GM21723 (cell line): ENCODE results near the gene OR6K6.

ENCODE experiments used
- ATAC-seq: cut with Tn5 transposase; IDR thresholded peaks from one replicate; pipeline ENCODE4 v1.9.1; 2021; ENCODE audit warnings: mild to moderate bottlenecking, moderate library complexity; ENCODE audit not compliant: unreplicated experiment

OR6K6 gene

GRCh38 chr1:158754420-158754819 lies at the start of gene OR6K6:
Gene OR6K6 (plus strand): TSS chr1:158754720. CDS start chr1:158754888, 168 bp downstream.
- no peak for ATAC-seq

- no peak for ATAC-seq
Measured at GRCh38 chr1:158706096-158706495, 48.4 kb upstream of the OR6K6 start.

GRCh38 chr1:158711098-158711497 lies 43.4 kb upstream of the OR6K6 start:
- ATAC-seq: no peak

- no peak for ATAC-seq
Measured at GRCh38 chr1:158714754-158715153, 39.8 kb upstream of the OR6K6 start.

- no peak for ATAC-seq
Measured at GRCh38 chr1:158716335-158716734, 38.2 kb upstream of the OR6K6 start.

GRCh38 chr1:158717344-158717743 lies 37.2 kb upstream of the OR6K6 start:
- no peak for ATAC-seq

- ATAC-seq: no peak
Measured at GRCh38 chr1:158719664-158720063, 34.9 kb upstream of the OR6K6 start.

GRCh38 chr1:158720620-158721019 lies 33.9 kb upstream of the OR6K6 start, which contains the start of gene OR6K3:
Gene OR6K3 (minus strand): TSS chr1:158720720. CDS start chr1:158718115, 2,605 bp downstream.
- ATAC-seq: no peak

- no peak for ATAC-seq
Measured at GRCh38 chr1:158724442-158724841, 30.1 kb upstream of the OR6K6 start.

GRCh38 chr1:158728510-158729225 lies 25.9 kb upstream of the OR6K6 start:
- ATAC-seq: no peak

GRCh38 chr1:158730453-158730852 lies 24.1 kb upstream of the OR6K6 start:
- ATAC-seq: no peak

GRCh38 chr1:158731707-158732106 lies 22.8 kb upstream of the OR6K6 start:
- ATAC-seq: no peak

GRCh38 chr1:158732524-158732923 lies 22.0 kb upstream of the OR6K6 start:
- ATAC-seq: no peak

GRCh38 chr1:158735848-158736247 lies 18.7 kb upstream of the OR6K6 start:
- ATAC-seq: no peak

- no peak for ATAC-seq
Measured at GRCh38 chr1:158752155-158752712, 2.3 kb upstream of the OR6K6 start.

GRCh38 chr1:158771950-158772866 lies 17.7 kb downstream of the OR6K6 start, which contains the start of gene OR6N1:
Gene OR6N1 (minus strand): TSS chr1:158772195. CDS start chr1:158766682, 5,513 bp downstream.
- ATAC-seq: no peak

- ATAC-seq: no peak
Measured at GRCh38 chr1:158781104-158781503, 26.6 kb downstream of the OR6K6 start, which contains the start of gene OR6N2. Gene OR6N2 (minus strand): TSS chr1:158781204. CDS start chr1:158777635, 3,569 bp downstream.

GRCh38 chr1:158793604-158794003 lies 39.1 kb downstream of the OR6K6 start:
- ATAC-seq: no peak

- no peak for ATAC-seq
Measured at GRCh38 chr1:158794247-158794646, 39.7 kb downstream of the OR6K6 start.

GRCh38 chr1:158798531-158798930 lies 44.0 kb downstream of the OR6K6 start:
- ATAC-seq: no peak

GRCh38 chr1:158799689-158800088 lies 45.2 kb downstream of the OR6K6 start:
- no peak for ATAC-seq
